NB4 (cell line): ENCODE results near the gene IL6ST.

Experiments
- DNase-seq: peaks from one replicate; pipeline ENCODE4 v3.0.0; 2010; ENCODE audit warnings: low read depth
- H3K4me3 ChIP-seq: one replicate; pipeline ENCODE4 v1.5.1; 2011; ENCODE audit warnings: mild to moderate bottlenecking, low read depth, low read length, moderate library complexity
- CTCF ChIP-seq: IDR thresholded peaks from one replicate; pipeline ENCODE4 v1.5.1; 2012; ENCODE audit warnings: low read depth, low read length
- MAX ChIP-seq: IDR thresholded peaks from 2 replicates; pipeline ENCODE4 v1.6.1; 2011; ENCODE audit warnings: low read depth, low read length
- MYC ChIP-seq: IDR thresholded peaks from 2 replicates; pipeline ENCODE4 v1.6.1; 2011; ENCODE audit warnings: low read depth, low read length
- POLR2A ChIP-seq: IDR thresholded peaks from 2 replicates; pipeline ENCODE4 v1.6.1; 2011; ENCODE audit warnings: mild to moderate bottlenecking; ENCODE audit not compliant: insufficient read length; ENCODE audit errors: extremely low read depth

IL6ST gene

GRCh38 chr5:55934115-55934613 is 60.6 kb downstream of the IL6ST start:
- no peak overlapping the region for H3K4me3 ChIP-seq
- TF ChIP-seq MAX (no peak), MYC (no peak), CTCF (no peak), POLR2A (no peak)
- no peak for DNase-seq

GRCh38 chr5:55933377-55934114 is 61.2 kb downstream of the IL6ST start:
- no peak for TF ChIP-seq CTCF
- no peak for TF ChIP-seq MYC
- no peak for TF ChIP-seq MAX
- TF ChIP-seq POLR2A = no peak
- no peak overlapping the region for H3K4me3 ChIP-seq
- no peak for DNase-seq

- TF ChIP-seq MAX (no peak), POLR2A (no peak), MYC (no peak), CTCF (no peak)
These were observed 62.1 kb downstream of the IL6ST start for GRCh38 chr5:55932700-55933099.

GRCh38 chr5:55929020-55929799 is 65.6 kb downstream of the IL6ST start:
- H3K4me3 ChIP-seq = no peak overlapping the region
- TF ChIP-seq MYC = no peak
- no peak for TF ChIP-seq CTCF
- TF ChIP-seq MAX = no peak
- no peak for TF ChIP-seq POLR2A
- DNase-seq = no peak

More at GRCh38 chr5:55932700-55933099, 62.1 kb downstream of the IL6ST start:
- no peak for DNase-seq
- H3K4me3 ChIP-seq = no peak overlapping the region

- no peak for TF ChIP-seq POLR2A
- TF ChIP-seq CTCF = no peak
- no peak for TF ChIP-seq MAX
- no peak for TF ChIP-seq MYC
- H3K4me3 ChIP-seq = no peak overlapping the region
- no peak for DNase-seq
These were observed 66.7 kb downstream of the IL6ST start for GRCh38 chr5:55927861-55928655.
